ENCODE measurements around the gene GRID1. TPM values are rescaled to one million over a fixed set of nuclear protein-coding genes. Genes with fewer than 3 reads are reported as not detected.

Gene GRID1
- total RNA-seq, 1 experiment from 2014 or later = 0.37 TPM

DNA sequence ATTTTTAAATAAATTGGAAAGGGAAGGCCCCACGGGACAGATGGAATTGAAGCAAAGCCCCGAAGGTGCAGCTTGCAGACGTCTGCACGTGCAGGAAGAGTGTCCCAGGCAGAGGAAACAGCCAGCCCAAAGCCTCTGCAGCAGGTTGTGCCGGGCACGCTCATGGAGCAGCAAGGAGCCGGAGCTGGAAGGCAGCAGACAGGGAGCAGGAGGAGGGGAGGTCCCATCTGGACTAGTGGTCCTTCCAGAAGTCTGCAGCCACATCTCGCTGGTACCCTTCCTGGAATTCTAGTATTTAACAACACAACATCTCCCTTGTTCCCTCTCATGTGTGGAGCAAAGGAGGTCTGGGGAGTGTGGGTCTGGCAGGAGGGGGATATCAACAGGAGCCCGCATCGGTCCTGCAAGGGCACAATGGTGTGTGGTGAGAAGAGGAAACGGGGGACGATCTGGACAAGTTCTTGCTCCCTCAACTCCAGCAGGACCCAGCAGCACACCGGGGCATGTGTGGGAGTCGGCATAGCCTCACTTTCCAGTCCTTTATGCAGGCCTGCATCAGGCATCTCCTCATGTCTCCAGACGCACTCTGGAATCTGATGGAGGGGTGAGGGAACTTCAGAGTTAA lies 169.3 kb downstream of the GRID1 start:
- H3K9me3 Mint-ChIP-seq = no peaks in the 10 kb centered on the region
- H3K4me3 Mint-ChIP-seq = no peak overlapping the region
- DNase-seq (ENCODE audit: low spot score) (no peak), ATAC-seq (no peak)
- no peaks in the 10 kb centered on the region for H3K4me1 Mint-ChIP-seq
- no peak overlapping the region for H3K27ac Mint-ChIP-seq
- no peaks in the 10 kb centered on the region for H3K36me3 Mint-ChIP-seq
- ChIA-PET CTCF (interaction anchor here (1.3 kb wide), 1 partner anchor 58 kb away, joined by 3 read pairs; no protein-coding TSS in a partner anchor), POLR2A (no interaction called here)
- no peaks in the 10 kb centered on the region for H3K27me3 Mint-ChIP-seq (ENCODE audit: low read depth)
- TF ChIP-seq ELF4 (CRISPR knock-in tag; IDR thresholded peaks at IDR 0.05; ENCODE audit: low read depth) = no peak
- no peak for TF ChIP-seq SOX15 (CRISPR knock-in tag; IDR thresholded peaks at IDR 0.05)

DNA sequence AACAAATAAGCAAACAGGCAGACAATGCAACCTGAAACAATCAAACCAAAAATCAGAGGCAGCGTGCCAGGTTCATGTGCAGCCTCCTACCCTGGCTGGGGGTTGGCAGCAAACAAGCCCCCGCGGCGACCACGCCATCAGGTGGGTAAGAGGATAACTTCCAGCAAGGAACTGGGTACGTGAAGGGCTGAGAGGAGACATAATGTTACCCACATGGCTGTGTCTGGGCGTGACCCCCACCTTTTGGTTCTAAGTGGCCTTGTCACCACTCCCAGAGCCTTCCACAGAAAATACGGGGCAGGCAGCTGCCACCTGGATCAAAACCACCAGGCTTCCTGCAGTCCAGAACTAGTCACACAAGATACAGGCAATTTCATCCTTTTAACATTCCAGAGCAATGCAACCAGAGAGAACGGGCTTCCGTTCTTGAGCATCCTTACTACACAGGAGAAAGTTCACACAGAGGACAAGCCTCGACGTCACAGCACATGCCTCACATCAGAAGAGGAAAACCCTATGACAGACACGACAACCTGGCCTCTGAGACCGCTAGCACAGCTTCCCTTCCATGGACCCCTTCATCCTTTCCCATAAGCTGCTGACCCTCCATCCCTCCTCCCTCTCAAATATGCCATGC lies 171.0 kb downstream of the GRID1 start:
- ChIA-PET POLR2A (no interaction called here), CTCF (interaction anchor here (0.7 kb wide), 1 partner anchor 153 kb away, joined by 3 read pairs; no protein-coding TSS in a partner anchor)
- Mint-ChIP-seq H3K27me3 (ENCODE audit: low read depth) (no peaks in the 10 kb centered on the region), H3K36me3 (no peaks in the 10 kb centered on the region), H3K9me3 (no peaks in the 10 kb centered on the region), H3K27ac (no peak overlapping the region), H3K4me1 (no peaks in the 10 kb centered on the region), H3K4me3 (no peak overlapping the region)
- TF ChIP-seq KAT7 (CRISPR knock-in tag; IDR thresholded peaks at IDR 0.05; ENCODE audit: borderline replicate concordance) (no peak), SOX15 (CRISPR knock-in tag; IDR thresholded peaks at IDR 0.05) (no peak), ZBTB21 (CRISPR knock-in tag; IDR thresholded peaks at IDR 0.05; ENCODE audit: borderline replicate concordance) (no peak), ESRRA (CRISPR knock-in tag; IDR thresholded peaks at IDR 0.05; ENCODE audit: borderline replicate concordance) (no peak), ZNF423 (CRISPR knock-in tag; IDR thresholded peaks at IDR 0.05) (no peak), ZNF317 (CRISPR knock-in tag; IDR thresholded peaks at IDR 0.05; ENCODE audit: borderline replicate concordance, low read depth) (no peak)
- TF ChIP-seq, protein P1, sequence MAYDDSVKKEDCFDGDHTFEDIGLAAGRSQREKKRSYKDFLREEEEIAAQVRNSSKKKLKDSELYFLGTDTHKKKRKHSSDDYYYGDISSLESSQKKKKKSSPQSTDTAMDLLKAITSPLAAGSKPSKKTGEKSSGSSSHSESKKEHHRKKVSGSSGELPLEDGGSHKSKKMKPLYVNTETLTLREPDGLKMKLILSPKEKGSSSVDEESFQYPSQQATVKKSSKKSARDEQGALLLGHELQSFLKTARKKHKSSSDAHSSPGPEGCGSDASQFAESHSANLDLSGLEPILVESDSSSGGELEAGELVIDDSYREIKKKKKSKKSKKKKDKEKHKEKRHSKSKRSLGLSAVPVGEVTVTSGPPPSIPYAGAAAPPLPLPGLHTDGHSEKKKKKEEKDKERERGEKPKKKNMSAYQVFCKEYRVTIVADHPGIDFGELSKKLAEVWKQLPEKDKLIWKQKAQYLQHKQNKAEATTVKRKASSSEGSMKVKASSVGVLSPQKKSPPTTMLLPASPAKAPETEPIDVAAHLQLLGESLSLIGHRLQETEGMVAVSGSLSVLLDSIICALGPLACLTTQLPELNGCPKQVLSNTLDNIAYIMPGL (CRISPR knock-in tag; IDR thresholded peaks at IDR 0.05) = no peak
- TF ChIP-seq, protein P2, sequence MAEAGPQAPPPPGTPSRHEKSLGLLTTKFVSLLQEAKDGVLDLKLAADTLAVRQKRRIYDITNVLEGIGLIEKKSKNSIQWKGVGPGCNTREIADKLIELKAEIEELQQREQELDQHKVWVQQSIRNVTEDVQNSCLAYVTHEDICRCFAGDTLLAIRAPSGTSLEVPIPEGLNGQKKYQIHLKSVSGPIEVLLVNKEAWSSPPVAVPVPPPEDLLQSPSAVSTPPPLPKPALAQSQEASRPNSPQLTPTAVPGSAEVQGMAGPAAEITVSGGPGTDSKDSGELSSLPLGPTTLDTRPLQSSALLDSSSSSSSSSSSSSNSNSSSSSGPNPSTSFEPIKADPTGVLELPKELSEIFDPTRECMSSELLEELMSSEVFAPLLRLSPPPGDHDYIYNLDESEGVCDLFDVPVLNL (CRISPR knock-in tag; IDR thresholded peaks at IDR 0.05; ENCODE audit: borderline replicate concordance, low read depth) = no peak
- TF ChIP-seq, protein P3, sequence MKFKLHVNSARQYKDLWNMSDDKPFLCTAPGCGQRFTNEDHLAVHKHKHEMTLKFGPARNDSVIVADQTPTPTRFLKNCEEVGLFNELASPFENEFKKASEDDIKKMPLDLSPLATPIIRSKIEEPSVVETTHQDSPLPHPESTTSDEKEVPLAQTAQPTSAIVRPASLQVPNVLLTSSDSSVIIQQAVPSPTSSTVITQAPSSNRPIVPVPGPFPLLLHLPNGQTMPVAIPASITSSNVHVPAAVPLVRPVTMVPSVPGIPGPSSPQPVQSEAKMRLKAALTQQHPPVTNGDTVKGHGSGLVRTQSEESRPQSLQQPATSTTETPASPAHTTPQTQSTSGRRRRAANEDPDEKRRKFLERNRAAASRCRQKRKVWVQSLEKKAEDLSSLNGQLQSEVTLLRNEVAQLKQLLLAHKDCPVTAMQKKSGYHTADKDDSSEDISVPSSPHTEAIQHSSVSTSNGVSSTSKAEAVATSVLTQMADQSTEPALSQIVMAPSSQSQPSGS (CRISPR knock-in tag; IDR thresholded peaks at IDR 0.05; ENCODE audit: borderline replicate concordance, low read depth) = no peak
- TF ChIP-seq, protein P4, sequence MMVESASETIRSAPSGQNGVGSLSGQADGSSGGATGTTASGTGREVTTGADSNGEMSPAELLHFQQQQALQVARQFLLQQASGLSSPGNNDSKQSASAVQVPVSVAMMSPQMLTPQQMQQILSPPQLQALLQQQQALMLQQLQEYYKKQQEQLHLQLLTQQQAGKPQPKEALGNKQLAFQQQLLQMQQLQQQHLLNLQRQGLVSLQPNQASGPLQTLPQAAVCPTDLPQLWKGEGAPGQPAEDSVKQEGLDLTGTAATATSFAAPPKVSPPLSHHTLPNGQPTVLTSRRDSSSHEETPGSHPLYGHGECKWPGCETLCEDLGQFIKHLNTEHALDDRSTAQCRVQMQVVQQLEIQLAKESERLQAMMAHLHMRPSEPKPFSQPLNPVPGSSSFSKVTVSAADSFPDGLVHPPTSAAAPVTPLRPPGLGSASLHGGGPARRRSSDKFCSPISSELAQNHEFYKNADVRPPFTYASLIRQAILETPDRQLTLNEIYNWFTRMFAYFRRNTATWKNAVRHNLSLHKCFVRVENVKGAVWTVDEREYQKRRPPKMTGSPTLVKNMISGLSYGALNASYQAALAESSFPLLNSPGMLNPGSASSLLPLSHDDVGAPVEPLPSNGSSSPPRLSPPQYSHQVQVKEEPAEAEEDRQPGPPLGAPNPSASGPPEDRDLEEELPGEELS (CRISPR knock-in tag; IDR thresholded peaks at IDR 0.05) = no peak
- TF ChIP-seq, protein P5, sequence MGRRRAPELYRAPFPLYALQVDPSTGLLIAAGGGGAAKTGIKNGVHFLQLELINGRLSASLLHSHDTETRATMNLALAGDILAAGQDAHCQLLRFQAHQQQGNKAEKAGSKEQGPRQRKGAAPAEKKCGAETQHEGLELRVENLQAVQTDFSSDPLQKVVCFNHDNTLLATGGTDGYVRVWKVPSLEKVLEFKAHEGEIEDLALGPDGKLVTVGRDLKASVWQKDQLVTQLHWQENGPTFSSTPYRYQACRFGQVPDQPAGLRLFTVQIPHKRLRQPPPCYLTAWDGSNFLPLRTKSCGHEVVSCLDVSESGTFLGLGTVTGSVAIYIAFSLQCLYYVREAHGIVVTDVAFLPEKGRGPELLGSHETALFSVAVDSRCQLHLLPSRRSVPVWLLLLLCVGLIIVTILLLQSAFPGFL (CRISPR knock-in tag; IDR thresholded peaks at IDR 0.05; ENCODE audit: borderline replicate concordance) = no peak
- TF ChIP-seq, protein P6, sequence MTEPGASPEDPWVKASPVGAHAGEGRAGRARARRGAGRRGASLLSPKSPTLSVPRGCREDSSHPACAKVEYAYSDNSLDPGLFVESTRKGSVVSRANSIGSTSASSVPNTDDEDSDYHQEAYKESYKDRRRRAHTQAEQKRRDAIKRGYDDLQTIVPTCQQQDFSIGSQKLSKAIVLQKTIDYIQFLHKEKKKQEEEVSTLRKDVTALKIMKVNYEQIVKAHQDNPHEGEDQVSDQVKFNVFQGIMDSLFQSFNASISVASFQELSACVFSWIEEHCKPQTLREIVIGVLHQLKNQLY (CRISPR knock-in tag; IDR thresholded peaks at IDR 0.05) = no peak
- ATAC-seq = no peak
- no peak for DNase-seq (ENCODE audit: low spot score)

Data from WTC11 (cell line).